K562 (cell line): ENCODE results near the gene SPDEF. TPM values are rescaled to one million over a fixed set of nuclear protein-coding genes. Genes with fewer than 3 reads are reported as not detected.

Source experiments
- ARID3A ChIP-seq: IDR thresholded peaks from 2 replicates; pipeline ENCODE4 v1.6.1; 2012; ENCODE audit warnings: low read depth, low read length, improper control_type of control experiment, borderline replicate concordance
- ATF1 ChIP-seq, 2 experiments: fragments of 450-650 bp in 1 of 2; IDR thresholded peaks; 2 replicates each; pipeline ENCODE4 v1.6.1; 2016; ENCODE audit warnings: missing compliant biosample characterization in 1 of 2, missing genetic modification characterization in 1 of 2
- CEBPB ChIP-seq: fragments of 450-650 bp; IDR thresholded peaks from 2 replicates; pipeline ENCODE4 v1.6.1; 2016; ENCODE audit warnings: missing genetic modification characterization, missing compliant biosample characterization
- COPS2 ChIP-seq: fragments of 450-650 bp; conservative IDR thresholded peaks from 2 replicates; pipeline ENCODE4 v1.6.1; 2016; ENCODE audit warnings: mild to moderate bottlenecking, moderate library complexity
- FOXJ3 ChIP-seq: sonication (generic); formaldehyde crosslinking; IDR thresholded peaks from 2 replicates; pipeline ENCODE4 v1.4.0; 2020; ENCODE audit warnings: mild to moderate bottlenecking, missing genetic modification reagents
- KLF6 ChIP-seq: fragments of 250-450 bp; sonication (Bioruptor Pico); IDR thresholded peaks from 2 replicates; pipeline ENCODE4 v1.4.0; 2020; ENCODE audit warnings: mild to moderate bottlenecking, moderate library complexity, borderline replicate concordance
- LEF1 ChIP-seq: fragments of 450-650 bp; IDR thresholded peaks from 2 replicates; pipeline ENCODE4 v1.6.1; 2016; ENCODE audit warnings: mild to moderate bottlenecking
- MIER1 ChIP-seq: fragments of 450-650 bp; IDR thresholded peaks from 2 replicates; pipeline ENCODE4 v1.6.1; 2016; ENCODE audit warnings: antibody characterized with exemption, mild to moderate bottlenecking, low read depth
- MTA3 ChIP-seq: fragments of 450-650 bp; formaldehyde crosslinking; IDR thresholded peaks from 2 replicates; pipeline ENCODE4 v1.6.1; 2017; ENCODE audit warnings: mild to moderate bottlenecking, borderline replicate concordance
- NFIC ChIP-seq: fragments of 450-650 bp; IDR thresholded peaks from 2 replicates; pipeline ENCODE4 v1.6.1; 2017; ENCODE audit warnings: mild to moderate bottlenecking, inconsistent platforms
- PHF21A ChIP-seq: fragments of 450-650 bp; IDR thresholded peaks from 2 replicates; pipeline ENCODE4 v1.6.1; 2017; ENCODE audit warnings: low read depth, borderline replicate concordance
- PKNOX1 ChIP-seq: fragments of 450-650 bp; IDR thresholded peaks from 2 replicates; pipeline ENCODE4 v1.6.1; 2016
- PTTG1 ChIP-seq: fragments of 450-650 bp; IDR thresholded peaks from 2 replicates; pipeline ENCODE4 v1.6.1; 2016; ENCODE audit warnings: low read depth, mild to moderate bottlenecking, missing genetic modification characterization, missing compliant biosample characterization
- SMAD4 ChIP-seq: fragments of 250-450 bp; sonication (Bioruptor Pico); conservative IDR thresholded peaks from 2 replicates; pipeline ENCODE4 v1.8.0; 2021; ENCODE audit warnings: inconsistent platforms, mild to moderate bottlenecking, moderate library complexity
- U2AF2 ChIP-seq: fragments of 200-400 bp; formaldehyde crosslinking; optimal IDR thresholded peaks from 2 replicates; pipeline ENCODE3; 2017; ENCODE audit warnings: low read depth, mild to moderate bottlenecking, low read length
- USF1 ChIP-seq: sonication (generic); formaldehyde crosslinking; IDR thresholded peaks from 2 replicates; pipeline ENCODE4 v1.9.0; 2022; ENCODE audit warnings: mild to moderate bottlenecking, missing genetic modification reagents
- ZC3H8 ChIP-seq: fragments of 450-650 bp; IDR thresholded peaks from 2 replicates; pipeline ENCODE4 v1.6.1; 2017
- ZNF280A ChIP-seq: fragments of 450-650 bp; IDR thresholded peaks from 2 replicates; pipeline ENCODE4 v1.6.1; 2018; ENCODE audit warnings: mild to moderate bottlenecking, low read depth; ENCODE audit not compliant: partially characterized antibody
- ZNF282 ChIP-seq: sonication (generic); formaldehyde crosslinking; IDR thresholded peaks from 2 replicates; pipeline ENCODE4 v1.8.1; 2023; ENCODE audit warnings: missing genetic modification reagents
- ZNF639 ChIP-seq, 2 experiments: fragments of 200-800 bp in 1 of 2; sonication (Bioruptor generic) in 1 of 2; sonication (generic) in 1 of 2; formaldehyde crosslinking in 1 of 2; IDR thresholded peaks in 1 of 2; conservative IDR thresholded peaks in 1 of 2; 2 replicates each; pipeline versions ENCODE4 v1.5.0 to v1.6.1; 2016 to 2020; ENCODE audit warnings: missing compliant biosample characterization in 1 of 2, missing genetic modification characterization in 1 of 2, missing genetic modification reagents in 1 of 2
- ZNF699 ChIP-seq: fragments of 250-450 bp; sonication (Bioruptor Pico); IDR thresholded peaks from 2 replicates; pipeline ENCODE4 v1.8.0; 2021; ENCODE audit warnings: mild to moderate bottlenecking, moderate library complexity; ENCODE audit not compliant: insufficient replicate concordance
- ZNF830 ChIP-seq: fragments of 250-450 bp; sonication (Bioruptor Pico); IDR thresholded peaks from 2 replicates; pipeline ENCODE4 v1.5.0; 2021; ENCODE audit warnings: mild to moderate bottlenecking
- polyA plus RNA-seq, 8 experiments: library from polyadenylated mRNA; depleted of rRNA in 4 of 8; stranded (reverse) in 5 of 8; unstranded in 3 of 8; fragments of >200 nt; fragmentation: Nextera tagmentation in 2 of 8; fragmentation: Illumina TruSeq in 1 of 8; extraction: Ambion mirVana in 2 of 8; extraction: Trizol in 1 of 8; gene quantifications; 2 replicates each; pipeline versions ENCODE4 v1.2.1 to v1.2.3, GENCODE V29; 2011 to 2014; ENCODE audit warnings: inconsistent platforms in 1 of 8, missing spikeins in 1 of 8
- total RNA-seq, 7 experiments: library from RNA; depleted of rRNA in 6 of 7; stranded (reverse); fragments of >200 nt in 6 of 7; fragmentation: Illumina TruSeq in 2 of 7; extraction: Trizol in 2 of 7; gene quantifications; 2 replicates each; pipeline versions ENCODE4 v1.2.1 to v1.2.3, GENCODE V29; 2011 to 2021; ENCODE audit warnings: low replicate concordance in 1 of 7

Gene SPDEF
- total and polyA plus RNA-seq, 9 of the 15 experiments (the other 6 are each of a cell fraction or from before 2014, with no cell fraction given), result 0.04 to 0.12 (median 0.11) TPM; not detected in 5

GRCh38 chr6:34560366-34561226 lies 4.5 kb upstream of the SPDEF start (continued):
- TF ChIP-seq FOXJ3 (CRISPR knock-in tag) (no peak), ZNF699 (CRISPR knock-in tag) (no peak), LEF1 (peak; percentile 94), ZC3H8 (no peak), MIER1 (peak; percentile 62), PKNOX1 (peak; percentile 94), PHF21A (no peak), MTA3 (peak; percentile 91), U2AF2 (no peak), ARID3A (no peak; the same call in 1 of the 2 replicates), ZNF830 (peak; percentile 54; the same call in 1 of the 2 replicates), NFIC (peak; percentile 75), ATF1 (CRISPR knock-in tag; IDR thresholded peaks at IDR 0.05) (no peak), ATF1 (tag; IDR thresholded peaks at IDR 0.05) (peak; percentile 84), ZNF639 (CRISPR knock-in tag; conservative IDR thresholded peaks at IDR 0.05 in 1 of 2, IDR thresholded peaks at IDR 0.05 in 1 of 2) (peak in 1 of 2 experiments; percentile 73; a peak in 1 of 4 replicates), ZNF280A (no peak), KLF6 (CRISPR knock-in tag) (peak; percentile 60), SMAD4 (CRISPR knock-in tag) (peak; percentile 94), ZNF282 (no peak), CEBPB (tag) (no peak), COPS2 (no peak), USF1 (CRISPR knock-in tag) (peak; percentile 28), PTTG1 (no peak)
